HepG2 (cell line): Measurements from ENCODE around the gene WDR5B. TPM values are rescaled to one million over a fixed set of nuclear protein-coding genes. Genes with fewer than 3 reads are reported as not detected.

Source experiments
- DR1 ChIP-seq: sonication (generic); formaldehyde crosslinking; IDR thresholded peaks from 2 replicates; pipeline ENCODE4 v1.8.0; 2021; ENCODE audit warnings: mild to moderate bottlenecking, missing genetic modification reagents, inconsistent platforms
- KLF16 ChIP-seq, 2 experiments: sonication (generic) in 1 of 2; formaldehyde crosslinking in 1 of 2; IDR thresholded peaks; 2 replicates each; pipeline versions ENCODE4 v1.6.1 to v1.8.0; 2016 to 2023; ENCODE audit warnings: missing genetic modification reagents in 2 of 2, missing compliant biosample characterization in 1 of 2
- MXI1 ChIP-seq: IDR thresholded peaks from 3 replicates; pipeline ENCODE4 v1.6.1; 2012; ENCODE audit warnings: low read depth, low read length, inconsistent platforms, borderline replicate concordance
- NONO ChIP-seq, 2 experiments: fragments of 450-650 bp in 1 of 2; sonication (generic) in 1 of 2; formaldehyde crosslinking in 1 of 2; IDR thresholded peaks in 1 of 2; conservative IDR thresholded peaks in 1 of 2; 2 replicates each; pipeline versions ENCODE4 v1.6.1 to v1.8.0; 2017 to 2022; ENCODE audit warnings: mild to moderate bottlenecking in 1 of 2, missing genetic modification reagents in 1 of 2, moderate library complexity in 1 of 2
- NR2C2 ChIP-seq: sonication (generic); formaldehyde crosslinking; IDR thresholded peaks from 2 replicates; pipeline ENCODE4 v1.4.0; 2020; ENCODE audit warnings: missing genetic modification reagents, mild to moderate bottlenecking, moderate library complexity, borderline replicate concordance
- SSRP1 ChIP-seq: IDR thresholded peaks from 2 replicates; pipeline ENCODE4 v1.6.1; 2016; ENCODE audit warnings: control low read depth
- TBP ChIP-seq: sonication (generic); formaldehyde crosslinking; IDR thresholded peaks from 2 replicates; pipeline ENCODE4 v1.5.0; 2020; ENCODE audit warnings: missing genetic modification reagents
- ZBTB20 ChIP-seq: sonication (generic); formaldehyde crosslinking; IDR thresholded peaks from 2 replicates; pipeline ENCODE4 v1.8.1; 2023; ENCODE audit warnings: missing genetic modification reagents, low read depth, mild to moderate bottlenecking, borderline replicate concordance
- ZFAT ChIP-seq: sonication (generic); formaldehyde crosslinking; conservative IDR thresholded peaks from 2 replicates; pipeline ENCODE4 v1.8.1; 2023; ENCODE audit warnings: missing genetic modification reagents, inconsistent platforms
- ZNF282 ChIP-seq: fragments of 450-650 bp; IDR thresholded peaks from 2 replicates; pipeline ENCODE4 v1.6.1; 2018; ENCODE audit not compliant: partially characterized antibody
- ZNF296 ChIP-seq: sonication (generic); formaldehyde crosslinking; conservative IDR thresholded peaks from 2 replicates; pipeline ENCODE4 v1.5.0; 2020; ENCODE audit warnings: mild to moderate bottlenecking, missing genetic modification reagents
- ZNF7 ChIP-seq: IDR thresholded peaks from 2 replicates; pipeline ENCODE4 v1.6.1; 2016; ENCODE audit warnings: missing biosample characterization, missing genetic modification reagents
- ZSCAN21 ChIP-seq: sonication (generic); formaldehyde crosslinking; IDR thresholded peaks from 2 replicates; pipeline ENCODE4 v1.8.0; 2022; ENCODE audit warnings: mild to moderate bottlenecking, missing genetic modification reagents, moderate library complexity, borderline replicate concordance
- polyA plus RNA-seq, 8 experiments: library from polyadenylated mRNA; depleted of rRNA in 3 of 8; stranded (reverse) in 7 of 8; unstranded in 1 of 8; fragments of >200 nt; fragmentation: Illumina TruSeq in 4 of 8; extraction: Trizol in 4 of 8; gene quantifications; 2 replicates each; pipeline versions ENCODE4 v1.2.1 to v1.2.3, GENCODE V29; 2011 to 2016; ENCODE audit warnings: low read depth in 4 of 8, missing spikeins in 1 of 8, mixed read lengths in 1 of 8; ENCODE audit not compliant: insufficient read depth in 1 of 8
- total RNA-seq, 5 experiments: library from RNA; depleted of rRNA; stranded (reverse); fragments of >200 nt; fragmentation: Illumina TruSeq; extraction: Trizol; gene quantifications; 2 replicates each; pipeline ENCODE4 v1.2.3, GENCODE V29; 2016; ENCODE audit warnings: low read depth in 1 of 5
- TF ChIP-seq, protein P1 (sequence below): IDR thresholded peaks from 2 replicates; pipeline ENCODE4 v1.6.1; 2016; ENCODE audit warnings: low read depth, borderline replicate concordance
- TF ChIP-seq, protein P2 (sequence below): sonication (generic); formaldehyde crosslinking; IDR thresholded peaks from 2 replicates; pipeline ENCODE4 v1.4.0; 2020; ENCODE audit warnings: missing genetic modification reagents
- TF ChIP-seq, protein P3 (sequence below): sonication (generic); formaldehyde crosslinking; IDR thresholded peaks from 2 replicates; pipeline ENCODE4 v1.4.0; 2020; ENCODE audit warnings: missing genetic modification reagents, borderline replicate concordance
- TF ChIP-seq, protein P4 (sequence below): conservative IDR thresholded peaks from 2 replicates; pipeline ENCODE4 v1.6.1; 2018; ENCODE audit warnings: missing genetic modification reagents
- TF ChIP-seq, protein P5 (sequence below): sonication (generic); formaldehyde crosslinking; IDR thresholded peaks from 2 replicates; pipeline ENCODE4 v1.4.0; 2020; ENCODE audit warnings: missing genetic modification reagents
- TF ChIP-seq, protein P6 (sequence below): sonication (generic); formaldehyde crosslinking; IDR thresholded peaks from 2 replicates; pipeline ENCODE4 v1.5.0; 2020; ENCODE audit warnings: missing genetic modification reagents

The WDR5B gene
- total and polyA plus RNA-seq, 2 of the 13 experiments (the other 11 are each of a cell fraction or from before 2014, with no cell fraction given): 2.5 to 3.6 TPM

DNA sequence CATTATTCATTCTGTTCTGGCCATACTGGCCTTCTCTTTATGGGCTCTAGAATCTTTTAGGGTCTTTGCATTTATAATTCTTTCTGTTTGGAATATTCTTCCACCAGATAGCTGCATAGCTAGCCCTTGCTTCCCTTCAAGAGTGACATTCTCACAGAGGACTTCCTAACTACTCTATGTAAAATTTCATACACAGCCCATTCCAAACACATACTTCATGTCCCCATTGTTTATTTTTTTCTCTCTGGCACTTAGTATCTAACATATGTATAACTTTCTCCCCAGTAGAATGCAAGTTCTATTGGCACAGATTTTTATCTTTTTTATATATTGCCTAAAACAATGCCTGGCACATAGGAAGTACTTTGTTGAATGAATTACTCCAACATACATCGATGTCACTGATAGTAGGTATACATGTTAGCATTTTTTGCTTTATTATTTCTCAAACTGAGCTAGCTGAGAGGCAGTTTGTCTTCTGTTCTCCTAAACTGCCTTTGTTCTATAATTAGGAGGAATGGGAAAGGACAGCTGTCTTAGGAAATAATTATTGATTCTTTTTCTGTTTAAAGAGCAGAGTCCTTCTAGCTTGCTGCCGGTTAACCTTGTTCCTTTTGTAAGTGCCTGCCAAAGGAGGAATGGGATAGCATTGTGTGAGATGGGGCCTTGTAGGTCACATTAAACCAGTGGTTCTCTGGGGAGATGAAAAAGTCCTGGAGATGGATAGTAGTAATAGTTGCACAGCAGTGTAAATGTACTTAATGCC lies 24.0 kb downstream of the WDR5B start (continued):
- TF ChIP-seq ZBTB20 (CRISPR knock-in tag) (no peak), NONO (IDR thresholded peaks at IDR 0.05) (no peak), NONO (CRISPR knock-in tag; conservative IDR thresholded peaks at IDR 0.05) (no peak), ZNF7 (peak; percentile 61; the same call in 1 of the 2 replicates), ZFAT (CRISPR knock-in tag) (no peak), NR2C2 (CRISPR knock-in tag) (peak; percentile 31; the same call in 1 of the 2 replicates), ZNF282 (no peak), DR1 (CRISPR knock-in tag) (no peak), SSRP1 (CRISPR knock-in tag) (no peak), ZSCAN21 (CRISPR knock-in tag) (no peak), MXI1 (no peak), TBP (CRISPR knock-in tag) (no peak), ZNF296 (CRISPR knock-in tag) (no peak), KLF16 (CRISPR knock-in tag; IDR thresholded peaks at IDR 0.05) (peak in 1 of 2 experiments; percentile 69; a peak in 1 of 4 replicates)
- TF ChIP-seq, protein P1, sequence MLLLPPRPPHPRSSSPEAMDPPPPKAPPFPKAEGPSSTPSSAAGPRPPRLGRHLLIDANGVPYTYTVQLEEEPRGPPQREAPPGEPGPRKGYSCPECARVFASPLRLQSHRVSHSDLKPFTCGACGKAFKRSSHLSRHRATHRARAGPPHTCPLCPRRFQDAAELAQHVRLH: no peak
- TF ChIP-seq, protein P2, sequence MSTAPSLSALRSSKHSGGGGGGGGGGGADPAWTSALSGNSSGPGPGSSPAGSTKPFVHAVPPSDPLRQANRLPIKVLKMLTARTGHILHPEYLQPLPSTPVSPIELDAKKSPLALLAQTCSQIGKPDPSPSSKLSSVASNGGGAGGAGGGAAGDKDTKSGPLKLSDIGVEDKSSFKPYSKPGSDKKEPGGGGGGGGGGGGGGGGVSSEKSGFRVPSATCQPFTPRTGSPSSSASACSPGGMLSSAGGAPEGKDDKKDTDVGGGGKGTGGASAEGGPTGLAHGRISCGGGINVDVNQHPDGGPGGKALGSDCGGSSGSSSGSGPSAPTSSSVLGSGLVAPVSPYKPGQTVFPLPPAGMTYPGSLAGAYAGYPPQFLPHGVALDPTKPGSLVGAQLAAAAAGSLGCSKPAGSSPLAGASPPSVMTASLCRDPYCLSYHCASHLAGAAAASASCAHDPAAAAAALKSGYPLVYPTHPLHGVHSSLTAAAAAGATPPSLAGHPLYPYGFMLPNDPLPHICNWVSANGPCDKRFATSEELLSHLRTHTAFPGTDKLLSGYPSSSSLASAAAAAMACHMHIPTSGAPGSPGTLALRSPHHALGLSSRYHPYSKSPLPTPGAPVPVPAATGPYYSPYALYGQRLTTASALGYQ: 0 out of 2 replicates have a peak, but pooled peaks have one; percentile 44
- TF ChIP-seq, protein P3, sequence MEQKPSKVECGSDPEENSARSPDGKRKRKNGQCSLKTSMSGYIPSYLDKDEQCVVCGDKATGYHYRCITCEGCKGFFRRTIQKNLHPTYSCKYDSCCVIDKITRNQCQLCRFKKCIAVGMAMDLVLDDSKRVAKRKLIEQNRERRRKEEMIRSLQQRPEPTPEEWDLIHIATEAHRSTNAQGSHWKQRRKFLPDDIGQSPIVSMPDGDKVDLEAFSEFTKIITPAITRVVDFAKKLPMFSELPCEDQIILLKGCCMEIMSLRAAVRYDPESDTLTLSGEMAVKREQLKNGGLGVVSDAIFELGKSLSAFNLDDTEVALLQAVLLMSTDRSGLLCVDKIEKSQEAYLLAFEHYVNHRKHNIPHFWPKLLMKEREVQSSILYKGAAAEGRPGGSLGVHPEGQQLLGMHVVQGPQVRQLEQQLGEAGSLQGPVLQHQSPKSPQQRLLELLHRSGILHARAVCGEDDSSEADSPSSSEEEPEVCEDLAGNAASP (CRISPR knock-in tag): no peak
- TF ChIP-seq, protein P4, sequence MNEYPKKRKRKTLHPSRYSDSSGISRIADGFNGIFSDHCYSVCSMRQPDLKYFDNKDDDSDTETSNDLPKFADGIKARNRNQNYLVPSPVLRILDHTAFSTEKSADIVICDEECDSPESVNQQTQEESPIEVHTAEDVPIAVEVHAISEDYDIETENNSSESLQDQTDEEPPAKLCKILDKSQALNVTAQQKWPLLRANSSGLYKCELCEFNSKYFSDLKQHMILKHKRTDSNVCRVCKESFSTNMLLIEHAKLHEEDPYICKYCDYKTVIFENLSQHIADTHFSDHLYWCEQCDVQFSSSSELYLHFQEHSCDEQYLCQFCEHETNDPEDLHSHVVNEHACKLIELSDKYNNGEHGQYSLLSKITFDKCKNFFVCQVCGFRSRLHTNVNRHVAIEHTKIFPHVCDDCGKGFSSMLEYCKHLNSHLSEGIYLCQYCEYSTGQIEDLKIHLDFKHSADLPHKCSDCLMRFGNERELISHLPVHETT (CRISPR knock-in tag): no peak
- TF ChIP-seq, protein P5, sequence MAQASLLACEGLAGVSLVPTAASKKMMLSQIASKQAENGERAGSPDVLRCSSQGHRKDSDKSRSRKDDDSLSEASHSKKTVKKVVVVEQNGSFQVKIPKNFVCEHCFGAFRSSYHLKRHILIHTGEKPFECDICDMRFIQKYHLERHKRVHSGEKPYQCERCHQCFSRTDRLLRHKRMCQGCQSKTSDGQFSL: no peak
- TF ChIP-seq, protein P6, sequence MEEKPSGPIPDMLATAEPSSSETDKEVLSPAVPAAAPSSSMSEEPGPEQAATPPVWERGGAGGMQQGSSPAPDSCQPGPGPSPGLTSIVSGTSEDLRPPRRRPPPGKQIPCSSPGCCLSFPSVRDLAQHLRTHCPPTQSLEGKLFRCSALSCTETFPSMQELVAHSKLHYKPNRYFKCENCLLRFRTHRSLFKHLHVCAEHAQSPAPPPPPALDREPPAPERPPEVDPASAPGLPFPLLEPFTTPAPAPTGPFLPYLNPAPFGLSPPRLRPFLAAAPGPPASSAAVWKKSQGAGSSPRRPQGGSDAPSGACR (CRISPR knock-in tag): peak; percentile 17; the same call in 1 of the 2 replicates
